T1000 (cell line): ENCODE results near the gene MAP1LC3A.
A peak's percentile ranks its signal among the peaks of the same experiment; 100 is the strongest.
"Not testable (repeated sequence)": the region's sequence is repeated elsewhere in the genome, so short reads cannot be mapped to it uniquely, and the experiment has no call there.

Experiments used
- DNase-seq: peaks from one replicate; lab custom pipeline; 2025; ENCODE audit warnings: mixed read lengths; lab: John Stamatoyannopoulos, UW

The MAP1LC3A gene

GRCh38 chr20:34558320-34559218 is at the start of gene MAP1LC3A:
MAP1LC3A (plus strand) TSS chr20:34558718; CDS start chr20:34558869, 151 bp downstream.
- DNase-seq, result peak; percentile 92

- DNase-seq, result no peak
These were observed 47.9 kb upstream of the MAP1LC3A start for GRCh38 chr20:34510575-34510974.

GRCh38 chr20:34511891-34512265 is 46.6 kb upstream of the MAP1LC3A start:
- no peak for DNase-seq

GRCh38 chr20:34512266-34512954 is 46.1 kb upstream of the MAP1LC3A start:
- DNase-seq, result no peak

- no peak for DNase-seq
These were observed 45.5 kb upstream of the MAP1LC3A start for GRCh38 chr20:34512955-34513419.

GRCh38 chr20:34514034-34514433 is 44.5 kb upstream of the MAP1LC3A start:
- not testable (repeated sequence) for DNase-seq

GRCh38 chr20:34514897-34515483 is 43.5 kb upstream of the MAP1LC3A start:
- no peak for DNase-seq

GRCh38 chr20:34515484-34516246 is 42.9 kb upstream of the MAP1LC3A start:
- DNase-seq, result no peak

- DNase-seq, result peak; percentile 93
These were observed 42.0 kb upstream of the MAP1LC3A start, which contains the start of gene DYNLRB1 for GRCh38 chr20:34516247-34517113. DYNLRB1 (plus strand) TSS chr20:34516422; CDS start chr20:34516459, 37 bp downstream.

- DNase-seq, result no peak
These were observed 41.4 kb upstream of the MAP1LC3A start for GRCh38 chr20:34517114-34517505.

- not testable (repeated sequence) for DNase-seq
These were observed 39.7 kb upstream of the MAP1LC3A start for GRCh38 chr20:34518863-34519262.

- DNase-seq, result not testable (repeated sequence)
These were observed 38.7 kb upstream of the MAP1LC3A start for GRCh38 chr20:34519841-34520240.

- DNase-seq, result no peak
These were observed 35.3 kb upstream of the MAP1LC3A start for GRCh38 chr20:34522969-34523871.

GRCh38 chr20:34524426-34524825 is 34.1 kb upstream of the MAP1LC3A start:
- DNase-seq, result no peak

GRCh38 chr20:34525342-34525708 is 33.2 kb upstream of the MAP1LC3A start:
- no peak for DNase-seq

GRCh38 chr20:34525709-34526416 is 32.7 kb upstream of the MAP1LC3A start:
- DNase-seq, result peak; percentile 98

- DNase-seq, result no peak
These were observed 32.1 kb upstream of the MAP1LC3A start for GRCh38 chr20:34526466-34526865.

- no peak for DNase-seq
These were observed 31.5 kb upstream of the MAP1LC3A start for GRCh38 chr20:34527016-34527415.

- DNase-seq, result no peak
These were observed 29.6 kb upstream of the MAP1LC3A start for GRCh38 chr20:34528921-34529297.
